Measurements from ENCODE around the gene LMNTD1.

The LMNTD1 gene

DNA sequence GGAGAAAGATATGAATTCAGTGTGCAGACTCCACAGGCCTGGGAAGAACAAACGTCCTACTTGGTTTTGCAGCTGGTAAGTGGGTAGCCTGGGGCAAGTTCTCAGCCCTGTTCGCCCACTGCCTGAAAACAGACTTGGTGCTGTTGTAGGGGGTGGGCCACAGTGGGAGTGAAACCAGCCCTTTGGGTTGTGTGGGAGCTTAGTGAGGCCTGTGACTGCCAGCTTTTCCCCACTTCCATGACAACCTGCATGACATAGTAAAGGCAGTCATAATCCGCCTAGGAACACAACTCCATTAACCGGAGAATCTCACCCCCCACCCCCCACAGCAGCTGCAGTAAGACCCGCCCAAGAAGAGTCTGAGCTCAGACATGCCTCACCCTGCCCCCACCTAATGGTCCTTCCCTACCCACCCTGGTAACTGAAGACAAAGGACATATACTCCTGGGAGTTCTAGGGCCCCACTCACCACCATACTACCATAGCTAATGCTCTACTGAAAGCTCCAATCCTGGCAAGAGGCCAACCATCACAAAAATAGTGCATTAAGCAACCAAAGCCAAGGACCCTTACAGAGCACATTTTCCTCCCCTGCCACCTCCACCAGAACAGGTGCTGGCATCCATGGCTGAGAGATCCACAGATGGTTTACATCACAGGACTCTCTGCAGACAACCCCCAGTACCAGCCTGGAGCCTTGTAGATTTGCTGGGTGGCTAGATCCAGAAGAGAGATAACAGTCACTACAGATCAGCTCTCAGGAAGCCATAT is 39.8 kb upstream of the LMNTD1 start:
- no peak for TF ChIP-seq EZH2 (IDR thresholded peaks at IDR 0.05; ENCODE audit: borderline replicate concordance, low read length)
- TF ChIP-seq, protein P1, sequence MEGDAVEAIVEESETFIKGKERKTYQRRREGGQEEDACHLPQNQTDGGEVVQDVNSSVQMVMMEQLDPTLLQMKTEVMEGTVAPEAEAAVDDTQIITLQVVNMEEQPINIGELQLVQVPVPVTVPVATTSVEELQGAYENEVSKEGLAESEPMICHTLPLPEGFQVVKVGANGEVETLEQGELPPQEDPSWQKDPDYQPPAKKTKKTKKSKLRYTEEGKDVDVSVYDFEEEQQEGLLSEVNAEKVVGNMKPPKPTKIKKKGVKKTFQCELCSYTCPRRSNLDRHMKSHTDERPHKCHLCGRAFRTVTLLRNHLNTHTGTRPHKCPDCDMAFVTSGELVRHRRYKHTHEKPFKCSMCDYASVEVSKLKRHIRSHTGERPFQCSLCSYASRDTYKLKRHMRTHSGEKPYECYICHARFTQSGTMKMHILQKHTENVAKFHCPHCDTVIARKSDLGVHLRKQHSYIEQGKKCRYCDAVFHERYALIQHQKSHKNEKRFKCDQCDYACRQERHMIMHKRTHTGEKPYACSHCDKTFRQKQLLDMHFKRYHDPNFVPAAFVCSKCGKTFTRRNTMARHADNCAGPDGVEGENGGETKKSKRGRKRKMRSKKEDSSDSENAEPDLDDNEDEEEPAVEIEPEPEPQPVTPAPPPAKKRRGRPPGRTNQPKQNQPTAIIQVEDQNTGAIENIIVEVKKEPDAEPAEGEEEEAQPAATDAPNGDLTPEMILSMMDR (IDR thresholded peaks at IDR 0.05; ENCODE audit: low read length) = no peak

DNA sequence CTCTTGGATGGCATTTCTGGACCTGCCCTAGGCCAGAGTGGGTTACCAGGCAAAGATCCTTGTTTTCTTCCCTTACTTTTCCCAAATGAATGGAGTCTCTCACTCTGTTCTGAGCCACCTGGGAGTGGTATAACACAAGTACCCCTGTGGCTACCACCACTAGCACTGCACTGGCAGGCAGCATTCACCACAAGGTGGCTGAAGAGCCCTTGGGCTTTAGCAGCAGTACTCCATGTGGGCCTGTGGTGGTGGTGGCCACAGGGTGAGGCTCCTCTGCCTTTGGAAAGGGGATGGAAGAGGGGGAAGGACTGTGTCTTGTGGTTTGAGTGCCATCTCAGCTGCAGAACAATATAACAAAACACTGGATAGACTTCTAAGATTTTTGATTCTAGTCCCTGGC is 38.1 kb upstream of the LMNTD1 start:
- Histone ChIP-seq H3K27me3 (ENCODE audit: insufficient read depth, low read length) (no peaks in the 10 kb centered on the region), H3K27ac (ENCODE audit: low read depth, low read length, poor library complexity, severe bottlenecking) (no peak overlapping the region), H3K79me2 (ENCODE audit: insufficient read depth, low read length) (no peaks in the 10 kb centered on the region), H3K36me3 (ENCODE audit: insufficient read depth, low read length) (no peaks in the 10 kb centered on the region), H3K4me1 (ENCODE audit: insufficient read depth, low read length, severe bottlenecking) (no peaks in the 10 kb centered on the region), H3K9me3 (ENCODE audit: low read length) (no peaks in the 10 kb centered on the region), H3K4me3 (ENCODE audit: low read depth, low read length, poor library complexity, severe bottlenecking) (no peak overlapping the region), H3K9ac (ENCODE audit: low read length) (no peak overlapping the region), H3F3A (ENCODE audit: insufficient read depth, low read length) (no peaks in the 10 kb centered on the region), H2AFZ (ENCODE audit: low read length) (no peak overlapping the region), H4K20me1 (ENCODE audit: insufficient read depth, low read length) (no peaks in the 10 kb centered on the region), H3K4me2 (ENCODE audit: low read length) (no peak overlapping the region), H3K9me2 (ENCODE audit: low read depth, low read length) (no peaks in the 10 kb centered on the region)
- no peak for TF ChIP-seq EZH2 (IDR thresholded peaks at IDR 0.05; ENCODE audit: borderline replicate concordance, low read length)
- TF ChIP-seq, protein P1 (IDR thresholded peaks at IDR 0.05; ENCODE audit: low read length) = no peak

More for the DNA sequence above, 39.8 kb upstream of the LMNTD1 start:
- Histone ChIP-seq H3K4me1 (ENCODE audit: insufficient read depth, low read length, severe bottlenecking) (no peaks in the 10 kb centered on the region), H3K4me2 (ENCODE audit: low read length) (no peak overlapping the region), H3K9me3 (ENCODE audit: low read length) (no peaks in the 10 kb centered on the region), H3K27ac (ENCODE audit: low read depth, low read length, poor library complexity, severe bottlenecking) (no peak overlapping the region), H3K9me2 (ENCODE audit: low read depth, low read length) (no peaks in the 10 kb centered on the region), H3F3A (ENCODE audit: insufficient read depth, low read length) (no peaks in the 10 kb centered on the region), H3K4me3 (ENCODE audit: low read depth, low read length, poor library complexity, severe bottlenecking) (no peak overlapping the region), H3K79me2 (ENCODE audit: insufficient read depth, low read length) (no peaks in the 10 kb centered on the region), H2AFZ (ENCODE audit: low read length) (no peak overlapping the region), H3K36me3 (ENCODE audit: insufficient read depth, low read length) (no peaks in the 10 kb centered on the region), H3K9ac (ENCODE audit: low read length) (no peak overlapping the region), H4K20me1 (ENCODE audit: insufficient read depth, low read length) (no peaks in the 10 kb centered on the region), H3K27me3 (ENCODE audit: insufficient read depth, low read length) (no peaks in the 10 kb centered on the region)

DNA sequence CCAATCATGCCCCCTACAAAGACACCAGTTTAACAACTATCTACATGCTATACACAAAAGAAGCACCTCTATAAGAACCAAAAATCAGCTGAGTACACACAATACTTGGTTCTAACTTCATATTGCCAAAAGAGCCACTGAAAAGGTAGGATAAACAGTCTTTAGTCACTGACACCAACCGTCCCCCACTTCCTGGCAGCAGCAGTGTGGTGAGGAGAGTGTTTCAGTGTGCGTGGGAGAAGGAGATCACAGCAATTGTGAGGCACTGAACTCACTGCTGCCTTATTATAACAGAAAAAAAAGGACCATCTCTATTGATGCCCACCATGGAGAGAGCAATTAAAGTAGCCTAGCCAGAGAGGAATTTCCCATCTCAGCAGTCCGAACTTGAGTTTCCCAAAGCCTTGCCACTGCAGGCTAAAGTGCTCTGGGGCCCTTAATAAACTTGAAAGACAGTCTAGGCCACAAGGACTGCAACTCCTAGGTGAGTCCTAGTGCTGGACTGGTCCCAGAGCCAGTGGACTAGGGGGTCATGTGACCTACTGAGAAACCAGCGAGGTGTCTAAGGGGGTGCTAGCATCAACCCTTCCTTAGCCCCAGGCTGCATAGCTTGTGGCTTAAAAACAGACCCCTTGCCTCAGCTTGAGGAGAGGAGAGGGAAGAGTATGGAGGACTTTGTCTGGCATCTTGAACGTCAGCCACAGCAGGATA is 37.1 kb upstream of the LMNTD1 start:
- Histone ChIP-seq H3K36me3 (ENCODE audit: insufficient read depth, low read length) (no peaks in the 10 kb centered on the region), H3K79me2 (ENCODE audit: insufficient read depth, low read length) (no peaks in the 10 kb centered on the region), H3K9me3 (ENCODE audit: low read length) (no peaks in the 10 kb centered on the region), H4K20me1 (ENCODE audit: insufficient read depth, low read length) (no peaks in the 10 kb centered on the region), H2AFZ (ENCODE audit: low read length) (no peak overlapping the region), H3K4me3 (ENCODE audit: low read depth, low read length, poor library complexity, severe bottlenecking) (no peak overlapping the region), H3K4me2 (ENCODE audit: low read length) (no peak overlapping the region), H3K4me1 (ENCODE audit: insufficient read depth, low read length, severe bottlenecking) (no peaks in the 10 kb centered on the region), H3F3A (ENCODE audit: insufficient read depth, low read length) (no peaks in the 10 kb centered on the region), H3K9ac (ENCODE audit: low read length) (no peak overlapping the region), H3K9me2 (ENCODE audit: low read depth, low read length) (no peaks in the 10 kb centered on the region), H3K27me3 (ENCODE audit: insufficient read depth, low read length) (no peaks in the 10 kb centered on the region), H3K27ac (ENCODE audit: low read depth, low read length, poor library complexity, severe bottlenecking) (no peak overlapping the region)
- TF ChIP-seq, protein P1 (IDR thresholded peaks at IDR 0.05; ENCODE audit: low read length) = no peak
- no peak for TF ChIP-seq EZH2 (IDR thresholded peaks at IDR 0.05; ENCODE audit: borderline replicate concordance, low read length)

All from OCI-LY1 (cell line).